ENCODE measurements around the gene TRIM25.

The TRIM25 gene

GRCh38 chr17:56880133-56880532, 33.7 kb downstream of the TRIM25 start:
- POLR2A ChIA-PET: no interaction called here
- H3K27ac ChIP-seq (ENCODE audit: extremely low read depth, low read depth, low read length): no peak overlapping the region
- no peaks in the 10 kb centered on the region for H3K9me3 ChIP-seq (ENCODE audit: control insufficient read depth, insufficient read depth, low read depth, low read length)
- no peaks in the 10 kb centered on the region for H3K4me1 ChIP-seq (ENCODE audit: control insufficient read depth, insufficient read depth, low read length)
- CTCF ChIA-PET: interaction anchor here (1.6 kb wide), 1 partner anchor 11 kb away, joined by 5 read pairs; no protein-coding TSS in a partner anchor
- no peak overlapping the region for H3K4me3 ChIP-seq (ENCODE audit: low read depth, low read length)
- H3K36me3 ChIP-seq (ENCODE audit: control insufficient read depth in 2 of 2, insufficient read depth in 1 of 2, low read length in 2 of 2): no peaks in the 10 kb centered on the region
- TF ChIP-seq MZF1 (tag by site-specific recombination; IDR thresholded peaks at IDR 0.05; ENCODE audit: borderline replicate concordance) (no peak), ZNF837 (tag by site-specific recombination; IDR thresholded peaks at IDR 0.05) (no peak), HOXC10 (CRISPR knock-in tag; IDR thresholded peaks at IDR 0.05) (no peak), ZNF2 (tag by site-specific recombination; IDR thresholded peaks at IDR 0.05) (no peak), ZBTB20 (tag by site-specific recombination; IDR thresholded peaks at IDR 0.05) (no peak), ZNF670 (tag by site-specific recombination; IDR thresholded peaks at IDR 0.05; ENCODE audit: low read depth) (no peak), ZNF571 (tag by site-specific recombination; IDR thresholded peaks at IDR 0.05) (no peak), SETDB1 (IDR thresholded peaks at IDR 0.05; ENCODE audit: insufficient read length, low read length) (no peak), ZNF202 (tag by site-specific recombination; IDR thresholded peaks at IDR 0.05; ENCODE audit: borderline replicate concordance) (no peak), ZBTB11 (tag by site-specific recombination; conservative IDR thresholded peaks at IDR 0.05; ENCODE audit: low read depth) (no peak), ZNF544 (tag by site-specific recombination; IDR thresholded peaks at IDR 0.05) (no peak), ZNF175 (tag by site-specific recombination; IDR thresholded peaks at IDR 0.05) (no peak), ZNF248 (tag by site-specific recombination; IDR thresholded peaks at IDR 0.05) (no peak), KLF16 (tag by site-specific recombination; IDR thresholded peaks at IDR 0.05) (no peak)

- Histone ChIP-seq H3K9me3 (ENCODE audit: control insufficient read depth, insufficient read depth, low read depth, low read length) (no peaks in the 10 kb centered on the region), H3K4me1 (ENCODE audit: control insufficient read depth, insufficient read depth, low read length) (no peaks in the 10 kb centered on the region), H3K27ac (ENCODE audit: extremely low read depth, low read depth, low read length) (no peak overlapping the region), H3K4me3 (ENCODE audit: low read depth, low read length) (no peak overlapping the region), H3K36me3 (ENCODE audit: control insufficient read depth in 2 of 2, insufficient read depth in 1 of 2, low read length in 2 of 2) (no peaks in the 10 kb centered on the region)
- TF ChIP-seq SP7 (tag by site-specific recombination; IDR thresholded peaks at IDR 0.05) (no peak), ZNF354C (tag by site-specific recombination; IDR thresholded peaks at IDR 0.05; ENCODE audit: borderline replicate concordance, low read depth) (no peak), ZNF792 (tag by site-specific recombination; IDR thresholded peaks at IDR 0.05) (no peak), HOXA7 (CRISPR knock-in tag; IDR thresholded peaks at IDR 0.05; ENCODE audit: borderline replicate concordance) (no peak), TRIM28 (IDR thresholded peaks at IDR 0.05; ENCODE audit: borderline replicate concordance, low read length) (no peak)
- POLR2A ChIA-PET: interaction anchor here (0.6 kb wide), 1 partner anchor 34 kb away, joined by 3 read pairs; the partner anchor contains the start of gene TRIM25
- CTCF ChIA-PET: interaction anchor here (0.5 to 1.6 kb wide), 4 partner anchors 12 to 363 kb away, joined by 3 to 5 read pairs (median 4); no protein-coding TSS in a partner anchor
Observed at GRCh38 chr17:56879280-56879679, 34.6 kb downstream of the TRIM25 start.

- Histone ChIP-seq H3K36me3 (ENCODE audit: control insufficient read depth in 2 of 2, insufficient read depth in 1 of 2, low read length in 2 of 2) (no peaks in the 10 kb centered on the region), H3K4me3 (ENCODE audit: low read depth, low read length) (no peak overlapping the region), H3K27ac (ENCODE audit: extremely low read depth, low read depth, low read length) (no peak overlapping the region), H3K9me3 (ENCODE audit: control insufficient read depth, insufficient read depth, low read depth, low read length) (no peaks in the 10 kb centered on the region), H3K4me1 (ENCODE audit: control insufficient read depth, insufficient read depth, low read length) (no peaks in the 10 kb centered on the region)
- TF ChIP-seq ZNF2 (tag by site-specific recombination; IDR thresholded peaks at IDR 0.05): no peak
- TF ChIP-seq ZNF48 (tag by site-specific recombination; IDR thresholded peaks at IDR 0.05): no peak
- POLR2A ChIA-PET: interaction anchor here (1.0 kb wide), 1 partner anchor 37 kb away, joined by 3 read pairs; the partner anchor contains the start of gene TRIM25
- CTCF ChIA-PET: interaction anchor here (0.6 to 0.8 kb wide), 2 partner anchors 13 to 96 kb away, joined by 3 read pairs; no protein-coding TSS in a partner anchor
Observed at GRCh38 chr17:56876766-56877179, 37.1 kb downstream of the TRIM25 start.
